Stomach (tissue), 4 donors: ENCODE results near the gene MBP.

ENCODE experiments used
- POLR2A ChIP-seq, 4 donors: fragments of 450-650 bp; IDR thresholded peaks; one replicate each; pipeline ENCODE4 v1.6.1; 2016; ENCODE audit warnings: antibody characterized with exemption in 4 of 4, control low read depth in 2 of 4, mild to moderate bottlenecking in 1 of 4, moderate library complexity in 1 of 4
- POLR2AphosphoS5 ChIP-seq, 3 donors: sonication (generic); formaldehyde crosslinking; IDR thresholded peaks; one replicate each; pipeline ENCODE4 v1.6.1; 2016; ENCODE audit warnings: antibody characterized with exemption in 3 of 3
- TF ChIP-seq, protein P1 (sequence below), 7 experiments: fragments of 450-650 bp in 4 of 7; fragments of 200-600 bp in 3 of 7; sonication (generic) in 3 of 7; IDR thresholded peaks; one replicate each; pipeline ENCODE4 v1.5.1; 2016 to 2019; ENCODE audit warnings: antibody characterized with exemption in 7 of 7, control low read depth in 2 of 7, mild to moderate bottlenecking in 1 of 7

DNA sequence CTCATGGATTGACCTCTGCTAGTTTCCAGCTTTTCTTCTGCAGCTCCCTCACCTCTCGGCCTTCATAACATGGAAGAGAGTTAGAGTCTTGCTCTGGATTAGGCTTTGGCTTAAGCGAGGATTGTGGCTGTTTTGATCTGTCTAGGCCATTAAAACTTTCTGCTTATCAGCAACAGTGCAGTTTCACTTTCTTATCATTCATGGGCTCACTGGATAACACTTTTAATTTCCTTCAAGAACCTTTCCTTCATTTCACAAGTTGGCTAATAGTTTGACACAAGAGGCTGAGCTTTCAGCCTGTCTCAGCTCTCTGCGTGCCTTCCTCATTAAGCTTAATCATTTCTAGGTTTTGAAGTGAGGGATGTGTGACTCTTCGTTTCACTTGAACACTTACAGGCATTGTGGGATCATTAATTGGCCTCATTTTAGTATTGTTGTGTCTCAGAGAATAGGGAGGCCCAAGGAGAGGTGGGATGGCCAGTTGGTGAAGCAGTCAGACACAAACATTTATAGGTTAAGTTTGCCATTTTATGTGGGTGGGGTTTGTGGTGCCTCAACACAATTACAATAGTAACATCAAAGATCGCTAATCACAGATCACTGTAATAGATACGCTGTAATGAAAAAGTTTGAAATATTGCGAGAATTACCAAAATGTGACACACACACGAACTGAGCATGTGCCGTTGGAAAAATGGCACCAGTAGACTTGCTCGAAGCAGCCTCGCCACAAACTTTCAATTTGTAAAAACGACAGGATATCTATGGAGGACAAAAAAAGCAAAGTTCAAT is 180.9 kb downstream of the MBP start:
- TF ChIP-seq, protein P1, sequence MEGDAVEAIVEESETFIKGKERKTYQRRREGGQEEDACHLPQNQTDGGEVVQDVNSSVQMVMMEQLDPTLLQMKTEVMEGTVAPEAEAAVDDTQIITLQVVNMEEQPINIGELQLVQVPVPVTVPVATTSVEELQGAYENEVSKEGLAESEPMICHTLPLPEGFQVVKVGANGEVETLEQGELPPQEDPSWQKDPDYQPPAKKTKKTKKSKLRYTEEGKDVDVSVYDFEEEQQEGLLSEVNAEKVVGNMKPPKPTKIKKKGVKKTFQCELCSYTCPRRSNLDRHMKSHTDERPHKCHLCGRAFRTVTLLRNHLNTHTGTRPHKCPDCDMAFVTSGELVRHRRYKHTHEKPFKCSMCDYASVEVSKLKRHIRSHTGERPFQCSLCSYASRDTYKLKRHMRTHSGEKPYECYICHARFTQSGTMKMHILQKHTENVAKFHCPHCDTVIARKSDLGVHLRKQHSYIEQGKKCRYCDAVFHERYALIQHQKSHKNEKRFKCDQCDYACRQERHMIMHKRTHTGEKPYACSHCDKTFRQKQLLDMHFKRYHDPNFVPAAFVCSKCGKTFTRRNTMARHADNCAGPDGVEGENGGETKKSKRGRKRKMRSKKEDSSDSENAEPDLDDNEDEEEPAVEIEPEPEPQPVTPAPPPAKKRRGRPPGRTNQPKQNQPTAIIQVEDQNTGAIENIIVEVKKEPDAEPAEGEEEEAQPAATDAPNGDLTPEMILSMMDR (IDR thresholded peaks at IDR 0.05), result no peak
- TF ChIP-seq POLR2A (IDR thresholded peaks at IDR 0.05), result no peak
- peak in 2 of 3 donors; percentile 14 to 15 for TF ChIP-seq POLR2AphosphoS5 (IDR thresholded peaks at IDR 0.05)
